GM13976 (cell line): ENCODE data around the gene STXBP6.

ENCODE experiments used
- DNase-seq: peaks from one replicate; pipeline ENCODE4 v3.0.0; 2012; ENCODE audit warnings: low spot score
- in situ Hi-C: fragments of 300-500 bp; cut with MboI; formaldehyde crosslinking; loops from one replicate; pipeline ENCODE4 v1.12.0; 2022; ENCODE audit warnings: low sequenced_read_pairs, mixed read lengths, inconsistent platforms; ENCODE audit not compliant: unreplicated experiment
- TF ChIP-seq, protein P1 (sequence below): IDR thresholded peaks from 2 replicates; pipeline ENCODE4 v1.5.1; 2012; ENCODE audit warnings: borderline replicate concordance, mild to moderate bottlenecking; ENCODE audit not compliant: insufficient read depth; ENCODE audit errors: extremely low read depth, missing control alignments, control extremely low read depth

STXBP6 gene

DNA sequence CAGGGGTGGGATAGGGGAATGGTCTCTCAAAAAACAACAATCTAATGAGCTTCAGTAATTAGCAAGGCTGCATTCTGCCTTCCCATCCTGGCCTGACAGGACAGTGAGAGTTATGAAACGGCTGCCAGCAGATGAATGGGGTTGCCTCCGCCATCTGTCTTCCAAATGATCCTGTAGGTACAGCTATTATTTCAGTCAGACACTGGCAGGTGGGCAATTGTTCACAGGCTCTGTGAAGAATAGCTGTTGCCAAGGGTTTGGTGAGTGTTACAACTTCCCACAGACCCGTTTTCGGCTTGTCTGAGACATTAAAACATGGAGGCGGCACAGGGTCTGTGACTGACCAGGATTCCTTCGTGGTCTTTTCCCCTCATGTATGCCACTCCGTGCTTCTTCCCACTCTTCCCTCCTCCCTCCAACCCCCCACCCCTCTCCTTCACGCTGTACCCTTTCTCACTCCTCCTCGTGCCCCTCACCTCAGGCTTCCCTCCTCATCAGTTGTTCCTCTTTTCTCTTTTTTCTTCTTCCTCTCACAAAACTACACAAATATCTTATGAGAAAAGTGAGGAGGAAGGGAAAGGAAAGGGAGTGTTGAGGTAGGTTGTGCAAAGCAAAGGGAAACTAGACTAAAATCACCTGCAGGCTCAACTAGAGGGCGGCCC, 255.2 kb downstream of the STXBP6 start:
- TF ChIP-seq, protein P1, sequence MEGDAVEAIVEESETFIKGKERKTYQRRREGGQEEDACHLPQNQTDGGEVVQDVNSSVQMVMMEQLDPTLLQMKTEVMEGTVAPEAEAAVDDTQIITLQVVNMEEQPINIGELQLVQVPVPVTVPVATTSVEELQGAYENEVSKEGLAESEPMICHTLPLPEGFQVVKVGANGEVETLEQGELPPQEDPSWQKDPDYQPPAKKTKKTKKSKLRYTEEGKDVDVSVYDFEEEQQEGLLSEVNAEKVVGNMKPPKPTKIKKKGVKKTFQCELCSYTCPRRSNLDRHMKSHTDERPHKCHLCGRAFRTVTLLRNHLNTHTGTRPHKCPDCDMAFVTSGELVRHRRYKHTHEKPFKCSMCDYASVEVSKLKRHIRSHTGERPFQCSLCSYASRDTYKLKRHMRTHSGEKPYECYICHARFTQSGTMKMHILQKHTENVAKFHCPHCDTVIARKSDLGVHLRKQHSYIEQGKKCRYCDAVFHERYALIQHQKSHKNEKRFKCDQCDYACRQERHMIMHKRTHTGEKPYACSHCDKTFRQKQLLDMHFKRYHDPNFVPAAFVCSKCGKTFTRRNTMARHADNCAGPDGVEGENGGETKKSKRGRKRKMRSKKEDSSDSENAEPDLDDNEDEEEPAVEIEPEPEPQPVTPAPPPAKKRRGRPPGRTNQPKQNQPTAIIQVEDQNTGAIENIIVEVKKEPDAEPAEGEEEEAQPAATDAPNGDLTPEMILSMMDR, result no peak
- in situ Hi-C loops, result no loop called here
- no peak for DNase-seq

DNA sequence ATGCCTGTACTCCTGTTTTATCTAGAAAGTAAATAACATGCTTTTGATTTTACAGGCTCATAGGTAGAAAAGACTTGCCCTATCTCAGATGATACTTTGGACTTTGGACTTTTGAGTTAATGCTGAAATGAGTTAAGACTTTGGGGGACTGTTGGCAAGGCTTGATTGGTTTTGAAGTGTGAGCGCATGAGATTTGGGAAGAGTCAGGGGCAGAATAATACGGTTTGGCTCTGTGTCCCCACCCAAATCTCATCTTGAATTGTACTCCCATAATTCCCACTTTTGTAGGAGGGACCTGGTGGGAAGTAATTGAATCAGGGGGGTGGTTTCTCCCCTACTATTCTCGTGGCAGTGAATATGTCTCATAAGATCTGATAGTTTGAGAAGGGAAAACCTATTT, 259.8 kb downstream of the STXBP6 start:
- in situ Hi-C loops, result no loop called here
- DNase-seq, result no peak
- TF ChIP-seq, protein P1, result no peak

GRCh38 chr14:24789378-24789884, 260.5 kb downstream of the STXBP6 start:
- in situ Hi-C loops, result no loop called here
- DNase-seq, result no peak
- TF ChIP-seq, protein P1, result no peak

- TF ChIP-seq, protein P1, result no peak
- DNase-seq, result no peak
- in situ Hi-C loops, result no loop called here
Measured at GRCh38 chr14:24785698-24786097, 264.2 kb downstream of the STXBP6 start.

- in situ Hi-C loops, result no loop called here
- TF ChIP-seq, protein P1, result no peak
- DNase-seq, result no peak
Measured at GRCh38 chr14:24784981-24785380, 265.0 kb downstream of the STXBP6 start.

DNA sequence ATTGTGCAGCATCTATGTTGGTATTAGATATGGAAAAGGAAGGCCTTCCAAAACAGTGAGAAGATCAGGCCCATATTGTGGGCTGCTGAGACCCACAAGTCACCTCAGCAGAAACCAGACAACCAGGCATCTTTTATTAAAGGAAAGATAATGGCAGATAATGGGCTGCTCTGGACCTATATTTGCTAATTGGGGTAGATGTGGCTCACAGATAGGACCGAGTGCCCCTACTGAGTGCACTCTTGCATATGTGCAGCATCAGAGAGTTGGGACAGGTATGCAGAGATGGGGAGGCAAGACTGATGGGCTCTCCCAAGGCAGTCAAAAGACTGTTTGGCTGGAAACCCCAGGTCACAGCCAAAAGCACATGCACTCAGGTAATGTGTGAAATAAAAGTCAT, 266.2 kb downstream of the STXBP6 start:
- TF ChIP-seq, protein P1, result no peak
- in situ Hi-C loops, result no loop called here
- no peak for DNase-seq
